ENCODE data around the gene CD86.

Gene CD86

DNA sequence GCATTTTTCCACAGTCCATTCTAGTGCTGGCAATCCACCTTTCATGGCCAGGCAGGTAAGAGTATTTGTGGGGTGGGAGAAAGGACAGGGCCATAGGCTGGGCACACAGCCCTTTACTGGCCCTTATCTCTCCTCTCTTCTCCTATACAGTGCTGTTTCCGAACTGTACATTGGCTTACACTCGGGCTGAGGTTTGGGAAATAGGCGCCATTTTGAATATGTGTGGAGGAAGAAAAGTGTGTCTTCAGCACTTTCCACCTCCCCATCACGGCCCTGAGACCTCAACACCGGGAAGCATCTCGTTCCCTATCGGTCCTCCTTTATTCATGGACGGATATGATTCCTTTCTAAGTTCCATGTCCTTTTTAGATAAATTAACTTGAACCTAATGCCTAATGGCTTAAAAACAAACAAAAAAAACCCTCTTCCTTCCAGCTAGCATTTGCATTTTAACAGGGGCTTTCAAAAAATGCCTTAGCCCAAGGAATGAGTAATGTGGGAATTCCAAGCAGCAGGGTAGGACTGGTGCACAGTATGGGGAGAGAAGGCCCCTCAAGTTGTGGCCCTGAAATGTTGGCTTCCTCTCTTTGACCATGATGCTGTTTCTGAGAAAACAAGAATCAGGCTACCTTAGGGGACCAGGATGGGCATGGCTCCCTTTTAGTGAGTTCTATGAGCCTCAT is 24.5 kb downstream of the CD86 start:
- Histone ChIP-seq H3K27ac (no peak overlapping the region), H3K4me3 (no peak overlapping the region)
- TF ChIP-seq, protein P1, sequence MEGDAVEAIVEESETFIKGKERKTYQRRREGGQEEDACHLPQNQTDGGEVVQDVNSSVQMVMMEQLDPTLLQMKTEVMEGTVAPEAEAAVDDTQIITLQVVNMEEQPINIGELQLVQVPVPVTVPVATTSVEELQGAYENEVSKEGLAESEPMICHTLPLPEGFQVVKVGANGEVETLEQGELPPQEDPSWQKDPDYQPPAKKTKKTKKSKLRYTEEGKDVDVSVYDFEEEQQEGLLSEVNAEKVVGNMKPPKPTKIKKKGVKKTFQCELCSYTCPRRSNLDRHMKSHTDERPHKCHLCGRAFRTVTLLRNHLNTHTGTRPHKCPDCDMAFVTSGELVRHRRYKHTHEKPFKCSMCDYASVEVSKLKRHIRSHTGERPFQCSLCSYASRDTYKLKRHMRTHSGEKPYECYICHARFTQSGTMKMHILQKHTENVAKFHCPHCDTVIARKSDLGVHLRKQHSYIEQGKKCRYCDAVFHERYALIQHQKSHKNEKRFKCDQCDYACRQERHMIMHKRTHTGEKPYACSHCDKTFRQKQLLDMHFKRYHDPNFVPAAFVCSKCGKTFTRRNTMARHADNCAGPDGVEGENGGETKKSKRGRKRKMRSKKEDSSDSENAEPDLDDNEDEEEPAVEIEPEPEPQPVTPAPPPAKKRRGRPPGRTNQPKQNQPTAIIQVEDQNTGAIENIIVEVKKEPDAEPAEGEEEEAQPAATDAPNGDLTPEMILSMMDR (IDR thresholded peaks at IDR 0.05): no peak
- DNase-seq (ENCODE audit: low spot score): no peak

DNA sequence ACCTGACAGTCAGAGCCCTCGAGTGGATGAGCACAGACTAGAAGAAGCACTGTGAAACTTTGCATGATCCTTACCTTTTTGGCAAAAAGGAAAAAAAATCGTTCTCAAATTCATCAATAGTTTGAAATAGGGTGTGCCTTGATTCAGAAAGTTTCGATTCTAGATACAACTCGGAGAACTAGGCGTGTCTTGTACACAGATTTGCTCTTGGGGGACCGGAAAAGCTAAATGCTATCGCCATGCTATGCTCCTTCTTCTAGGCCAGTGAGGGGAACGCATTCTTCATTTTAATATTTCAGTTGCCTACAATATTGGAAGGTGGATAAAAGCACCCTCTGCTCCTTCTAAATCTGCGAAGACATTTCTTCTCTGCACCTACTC is 25.0 kb downstream of the CD86 start:
- TF ChIP-seq, protein P1 (IDR thresholded peaks at IDR 0.05): no peak
- Histone ChIP-seq H3K27ac (no peak overlapping the region), H3K4me3 (no peak overlapping the region)
- DNase-seq (ENCODE audit: low spot score): no peak

DNA sequence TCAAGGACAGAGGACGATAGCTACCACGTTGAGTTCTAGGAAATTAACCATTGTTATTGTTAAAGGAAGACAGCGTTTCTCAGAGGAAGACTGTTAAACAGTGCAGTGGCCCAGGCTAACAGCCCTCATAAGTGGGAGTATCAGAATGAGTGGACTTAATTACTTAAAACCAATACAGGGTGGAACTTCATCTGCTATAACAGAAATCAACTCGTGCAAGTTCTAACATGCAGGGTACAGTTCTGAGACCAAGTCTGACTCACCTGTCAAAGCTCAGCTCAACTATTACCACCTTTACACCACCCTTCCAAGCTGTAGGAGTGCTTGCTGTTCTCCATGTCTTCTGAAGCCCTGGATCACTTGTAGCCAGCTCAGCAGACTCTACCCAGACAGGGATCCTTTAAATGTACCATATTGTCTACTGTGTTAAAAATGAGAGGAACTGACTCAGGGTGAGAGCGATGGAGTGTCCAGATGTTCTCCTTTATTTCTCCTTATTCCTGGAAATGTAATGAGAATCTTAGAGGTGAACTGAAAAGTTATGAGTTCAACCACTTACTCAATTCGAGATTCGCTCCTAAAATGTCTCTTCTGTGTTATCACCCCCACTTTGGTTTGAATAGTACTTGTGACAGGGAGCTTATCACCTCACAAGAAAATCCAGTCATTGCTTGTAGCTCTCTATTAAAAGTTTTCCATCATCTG is 26.5 kb downstream of the CD86 start:
- no peak for DNase-seq (ENCODE audit: low spot score)
- TF ChIP-seq, protein P1 (IDR thresholded peaks at IDR 0.05): no peak
- H3K27ac ChIP-seq: no peak overlapping the region
- H3K4me3 ChIP-seq: no peak overlapping the region

DNA sequence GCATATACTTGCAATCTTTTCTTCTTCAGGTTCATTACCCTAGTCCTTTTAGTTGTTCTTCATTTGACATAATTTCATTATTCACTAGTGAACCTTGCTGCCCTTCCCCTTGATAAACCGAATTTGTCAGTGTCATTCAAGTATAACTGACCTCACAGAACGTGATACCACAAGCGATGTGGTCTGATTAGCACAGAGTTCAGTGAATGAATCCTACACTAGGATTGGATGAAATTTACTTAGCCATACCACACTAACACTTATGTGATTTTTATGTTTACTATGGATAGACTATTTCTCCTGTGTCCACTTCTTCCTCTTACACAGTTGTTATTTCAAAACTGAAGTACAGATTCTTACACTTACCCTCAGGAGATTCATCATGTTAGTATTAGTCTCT is 27.2 kb downstream of the CD86 start:
- H3K27ac ChIP-seq: no peak overlapping the region
- TF ChIP-seq, protein P1 (IDR thresholded peaks at IDR 0.05): no peak
- H3K4me3 ChIP-seq: no peak overlapping the region
- DNase-seq (ENCODE audit: low spot score): no peak

DNA sequence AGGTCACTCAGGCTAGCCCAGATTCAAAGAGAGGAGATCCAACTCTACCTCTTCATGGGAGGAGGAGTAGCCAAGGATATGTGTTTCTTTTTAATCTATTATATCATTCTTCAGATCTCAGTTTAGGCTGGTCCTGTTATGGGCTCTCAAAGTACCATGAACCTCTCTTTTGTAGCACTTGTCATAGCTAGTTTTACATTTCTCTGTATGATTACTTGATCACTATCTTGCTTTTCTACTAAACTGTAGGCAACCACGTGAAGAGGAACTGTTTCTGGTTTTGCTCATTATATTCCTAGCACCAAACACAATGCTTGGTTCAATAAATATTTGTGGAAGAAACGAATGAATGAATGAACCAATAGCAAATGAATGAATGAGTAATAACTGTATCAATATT is 29.6 kb downstream of the CD86 start:
- no peak overlapping the region for H3K4me3 ChIP-seq
- no peak for DNase-seq (ENCODE audit: low spot score)
- TF ChIP-seq, protein P1 (IDR thresholded peaks at IDR 0.05): no peak
- no peak overlapping the region for H3K27ac ChIP-seq

DNA sequence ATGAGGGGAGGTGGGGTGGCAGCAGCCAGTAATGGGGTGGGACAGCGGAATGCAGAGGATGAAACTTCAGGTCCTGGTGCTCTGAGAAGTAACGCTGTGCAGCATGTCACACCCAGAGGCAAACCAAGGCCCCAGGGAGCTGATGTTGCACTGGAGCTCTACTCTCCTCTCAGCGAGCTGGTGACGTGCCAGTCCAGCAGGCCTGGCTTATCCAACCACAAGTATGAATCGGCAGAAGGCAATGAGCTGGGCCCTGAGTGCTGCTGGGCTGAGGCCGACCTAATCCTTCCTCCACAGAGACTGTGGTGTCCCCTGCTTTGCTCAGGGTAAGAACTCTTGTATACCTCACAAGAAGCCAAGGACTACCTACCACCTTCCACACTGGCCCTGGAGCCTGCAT is 30.5 kb downstream of the CD86 start:
- no peak for DNase-seq (ENCODE audit: low spot score)
- H3K27ac ChIP-seq: no peak overlapping the region
- H3K4me3 ChIP-seq: no peak overlapping the region
- TF ChIP-seq, protein P1 (IDR thresholded peaks at IDR 0.05): no peak

DNA sequence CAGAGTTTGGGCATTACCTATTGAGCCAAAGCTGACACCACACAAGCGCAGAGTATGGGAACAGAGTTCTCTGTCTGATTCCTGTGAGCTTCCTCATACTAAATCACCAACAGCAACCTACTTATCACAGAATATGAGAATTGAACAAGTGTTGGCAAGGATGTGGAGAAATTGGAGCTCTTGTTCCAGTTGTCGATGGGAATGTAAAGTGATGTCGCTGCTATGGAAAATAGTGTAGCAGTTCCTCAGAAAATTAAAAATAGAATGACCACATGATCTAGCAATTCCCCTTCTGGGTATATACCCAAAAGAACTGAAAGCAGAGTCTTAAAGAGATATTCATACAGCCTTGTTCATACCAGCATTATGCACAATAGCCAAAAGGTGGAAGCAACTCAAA is 33.4 kb downstream of the CD86 start:
- Histone ChIP-seq H3K27ac (no peak overlapping the region), H3K4me3 (no peak overlapping the region)
- TF ChIP-seq, protein P1 (IDR thresholded peaks at IDR 0.05): no peak
- no peak for DNase-seq (ENCODE audit: low spot score)

Measured in coronary artery (tissue), 2 donors.